ENCODE measurements around the gene EHMT1.

Gene EHMT1

GRCh38 chr9:137688261-137688660 is 69.5 kb downstream of the EHMT1 start:
- Histone ChIP-seq H3K27ac (ENCODE audit: low read depth, low read length) (no peak overlapping the region), H2AFZ (ENCODE audit: low read depth, low read length, severe bottlenecking) (no peak overlapping the region), H3K79me2 (ENCODE audit: insufficient read depth, low read length) (peaks cover 90% of the 10 kb centered on the region), H3K36me3 (ENCODE audit: low read length) (no peaks in the 10 kb centered on the region; the same call in 1 of the 2 replicates), H3K9me3 (ENCODE audit: insufficient read depth, low read length) (no peaks in the 10 kb centered on the region), H3K9me2 (replicated peaks; ENCODE audit: insufficient read depth, low read length) (no peaks in the 10 kb centered on the region), H3F3A (ENCODE audit: insufficient read depth) (peaks cover 1% of the 10 kb centered on the region; the same call in 1 of the 2 replicates), H3K9ac (ENCODE audit: low read length) (no peak overlapping the region), H3K27me3 (ENCODE audit: low read length) (no peaks in the 10 kb centered on the region), H3K4me2 (ENCODE audit: low read depth, low read length, poor library complexity, severe bottlenecking) (no peak overlapping the region), H4K20me1 (ENCODE audit: low read depth, low read length) (no peaks in the 10 kb centered on the region), H3K4me3 (ENCODE audit: insufficient read depth, low read length, poor library complexity, severe bottlenecking) (no peak overlapping the region)
- TF ChIP-seq, protein P1, sequence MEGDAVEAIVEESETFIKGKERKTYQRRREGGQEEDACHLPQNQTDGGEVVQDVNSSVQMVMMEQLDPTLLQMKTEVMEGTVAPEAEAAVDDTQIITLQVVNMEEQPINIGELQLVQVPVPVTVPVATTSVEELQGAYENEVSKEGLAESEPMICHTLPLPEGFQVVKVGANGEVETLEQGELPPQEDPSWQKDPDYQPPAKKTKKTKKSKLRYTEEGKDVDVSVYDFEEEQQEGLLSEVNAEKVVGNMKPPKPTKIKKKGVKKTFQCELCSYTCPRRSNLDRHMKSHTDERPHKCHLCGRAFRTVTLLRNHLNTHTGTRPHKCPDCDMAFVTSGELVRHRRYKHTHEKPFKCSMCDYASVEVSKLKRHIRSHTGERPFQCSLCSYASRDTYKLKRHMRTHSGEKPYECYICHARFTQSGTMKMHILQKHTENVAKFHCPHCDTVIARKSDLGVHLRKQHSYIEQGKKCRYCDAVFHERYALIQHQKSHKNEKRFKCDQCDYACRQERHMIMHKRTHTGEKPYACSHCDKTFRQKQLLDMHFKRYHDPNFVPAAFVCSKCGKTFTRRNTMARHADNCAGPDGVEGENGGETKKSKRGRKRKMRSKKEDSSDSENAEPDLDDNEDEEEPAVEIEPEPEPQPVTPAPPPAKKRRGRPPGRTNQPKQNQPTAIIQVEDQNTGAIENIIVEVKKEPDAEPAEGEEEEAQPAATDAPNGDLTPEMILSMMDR (IDR thresholded peaks at IDR 0.05; ENCODE audit: insufficient read depth, low read length, poor library complexity, severe bottlenecking) = no peak
- no peak for TF ChIP-seq EZH2phosphoT487 (conservative IDR thresholded peaks at IDR 0.05; ENCODE audit: low read length)

DNA sequence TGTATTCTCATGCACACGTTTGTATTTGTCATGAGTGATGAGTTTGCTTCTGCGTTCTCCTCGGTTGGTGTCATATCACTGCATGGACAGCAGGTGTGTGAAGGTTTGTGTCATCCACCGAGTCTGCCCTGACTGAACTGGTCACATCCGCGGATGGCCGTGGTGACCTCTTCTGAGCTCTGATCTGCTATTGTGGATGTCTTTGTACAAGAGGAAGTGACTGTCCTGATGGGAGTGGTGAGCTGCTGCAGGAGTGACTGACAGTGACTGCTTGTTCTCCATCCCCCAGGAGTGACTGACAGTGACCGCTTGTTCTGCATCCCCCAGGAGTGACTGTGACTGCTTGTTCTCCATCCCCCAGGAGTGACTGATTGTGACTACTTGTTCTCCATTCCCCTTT is 69.9 kb downstream of the EHMT1 start:
- Histone ChIP-seq H3K4me2 (ENCODE audit: low read depth, low read length, poor library complexity, severe bottlenecking) (no peak overlapping the region), H3K9me2 (replicated peaks; ENCODE audit: insufficient read depth, low read length) (no peaks in the 10 kb centered on the region), H3F3A (ENCODE audit: insufficient read depth) (no peaks in the 10 kb centered on the region; the same call in 1 of the 2 replicates), H3K4me3 (ENCODE audit: insufficient read depth, low read length, poor library complexity, severe bottlenecking) (no peak overlapping the region), H3K27me3 (ENCODE audit: low read length) (no peaks in the 10 kb centered on the region), H4K20me1 (ENCODE audit: low read depth, low read length) (no peaks in the 10 kb centered on the region), H3K9ac (ENCODE audit: low read length) (no peak overlapping the region), H3K9me3 (ENCODE audit: insufficient read depth, low read length) (no peaks in the 10 kb centered on the region), H3K27ac (ENCODE audit: low read depth, low read length) (no peak overlapping the region), H3K79me2 (ENCODE audit: insufficient read depth, low read length) (peaks cover 85% of the 10 kb centered on the region), H2AFZ (ENCODE audit: low read depth, low read length, severe bottlenecking) (no peak overlapping the region), H3K36me3 (ENCODE audit: low read length) (no peaks in the 10 kb centered on the region; the same call in 1 of the 2 replicates)
- TF ChIP-seq, protein P1 (IDR thresholded peaks at IDR 0.05; ENCODE audit: insufficient read depth, low read length, poor library complexity, severe bottlenecking) = no peak
- TF ChIP-seq EZH2phosphoT487 (conservative IDR thresholded peaks at IDR 0.05; ENCODE audit: low read length) = no peak

- no peaks in the 10 kb centered on the region for H4K20me1 ChIP-seq (ENCODE audit: low read depth, low read length)
- H3K36me3 ChIP-seq (ENCODE audit: low read length) = no peaks in the 10 kb centered on the region; the same call in 1 of the 2 replicates
- H3K9ac ChIP-seq (ENCODE audit: low read length) = no peak overlapping the region
- H3K4me2 ChIP-seq (ENCODE audit: low read depth, low read length, poor library complexity, severe bottlenecking) = no peak overlapping the region
- no peak overlapping the region for H3K27ac ChIP-seq (ENCODE audit: low read depth, low read length)
- TF ChIP-seq EZH2phosphoT487 (conservative IDR thresholded peaks at IDR 0.05; ENCODE audit: low read length) = no peak
- TF ChIP-seq, protein P1 (IDR thresholded peaks at IDR 0.05; ENCODE audit: insufficient read depth, low read length, poor library complexity, severe bottlenecking) = no peak
- no peaks in the 10 kb centered on the region for H3K9me3 ChIP-seq (ENCODE audit: insufficient read depth, low read length)
- H2AFZ ChIP-seq (ENCODE audit: low read depth, low read length, severe bottlenecking) = no peak overlapping the region
- H3K79me2 ChIP-seq (ENCODE audit: insufficient read depth, low read length) = peaks cover 82% of the 10 kb centered on the region
- H3K9me2 ChIP-seq (replicated peaks; ENCODE audit: insufficient read depth, low read length) = no peaks in the 10 kb centered on the region
- no peaks in the 10 kb centered on the region for H3K27me3 ChIP-seq (ENCODE audit: low read length)
- no peak overlapping the region for H3K4me3 ChIP-seq (ENCODE audit: insufficient read depth, low read length, poor library complexity, severe bottlenecking)
- H3F3A ChIP-seq (ENCODE audit: insufficient read depth) = no peaks in the 10 kb centered on the region
Measured at GRCh38 chr9:137689745-137690529, 71.1 kb downstream of the EHMT1 start.

Measured in SU-DHL-6 (cell line).